Measurements from ENCODE around the gene HGF.

GRCh38 chr7:81710751-81711150 lies 59.1 kb downstream of the HGF start:
- TF ChIP-seq CTCF (IDR thresholded peaks at IDR 0.05; ENCODE audit: poor library complexity) (no peak), EZH2phosphoT487 (IDR thresholded peaks at IDR 0.05; ENCODE audit: low read depth, severe bottlenecking, unreplicated experiment) (no peak), EZH2 (IDR thresholded peaks at IDR 0.05; ENCODE audit: borderline replicate concordance) (no peak)

Data from hepatocyte (in vitro differentiated cells).